AG10803 (cell line): ENCODE measurements around the gene JPH2.

Source experiments
- DNase-seq: peaks from one replicate; pipeline ENCODE4 v3.0.0; 2010; ENCODE audit warnings: low read depth
- H3K4me3 ChIP-seq: 2 replicates; pipeline ENCODE4 v1.5.1; 2011; ENCODE audit warnings: mild to moderate bottlenecking, low read length, control low read depth
- TF ChIP-seq, protein P1 (sequence below): conservative IDR thresholded peaks from 2 replicates; pipeline ENCODE4 v1.5.1; 2011; ENCODE audit warnings: mild to moderate bottlenecking, low read length, control low read depth, inconsistent platforms

The JPH2 gene

DNA sequence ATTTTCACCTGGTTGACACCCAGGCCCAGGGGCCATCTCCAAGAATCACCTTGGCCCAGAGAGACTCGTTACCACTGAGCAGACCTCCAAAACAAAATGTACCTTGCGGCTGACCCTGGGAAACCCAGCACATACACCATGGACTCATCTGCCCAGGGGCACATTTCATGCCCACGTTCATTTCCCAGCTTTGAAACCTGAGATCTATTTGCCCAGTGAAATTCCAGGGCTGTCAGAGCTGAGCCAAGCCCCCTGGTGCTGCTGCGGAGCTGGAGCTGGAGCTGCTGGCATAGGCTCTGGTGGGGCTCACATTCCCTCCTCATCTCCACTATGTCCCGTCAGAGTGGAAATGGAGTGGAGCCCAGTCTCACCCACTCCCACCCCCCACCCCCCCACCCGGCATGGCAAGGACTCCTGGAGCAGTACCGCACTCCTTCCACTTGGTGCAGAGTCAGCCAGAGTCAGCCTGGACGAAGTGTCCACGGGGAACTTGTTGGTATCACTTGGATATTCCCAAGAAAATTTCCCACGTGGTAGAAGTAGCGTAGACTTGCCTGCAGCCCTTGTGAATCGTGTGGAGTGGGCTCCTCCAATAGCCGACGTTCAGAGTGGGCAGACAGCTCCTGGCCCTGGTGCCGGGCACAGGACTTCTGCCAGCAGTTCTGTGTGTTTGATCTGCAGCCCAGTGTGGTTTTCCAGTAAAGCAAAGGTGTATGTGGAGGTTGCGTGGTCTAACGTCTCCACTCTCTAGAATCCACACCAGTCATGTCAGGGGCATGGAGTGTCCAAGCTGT is 41.7 kb upstream of the JPH2 start:
- TF ChIP-seq, protein P1, sequence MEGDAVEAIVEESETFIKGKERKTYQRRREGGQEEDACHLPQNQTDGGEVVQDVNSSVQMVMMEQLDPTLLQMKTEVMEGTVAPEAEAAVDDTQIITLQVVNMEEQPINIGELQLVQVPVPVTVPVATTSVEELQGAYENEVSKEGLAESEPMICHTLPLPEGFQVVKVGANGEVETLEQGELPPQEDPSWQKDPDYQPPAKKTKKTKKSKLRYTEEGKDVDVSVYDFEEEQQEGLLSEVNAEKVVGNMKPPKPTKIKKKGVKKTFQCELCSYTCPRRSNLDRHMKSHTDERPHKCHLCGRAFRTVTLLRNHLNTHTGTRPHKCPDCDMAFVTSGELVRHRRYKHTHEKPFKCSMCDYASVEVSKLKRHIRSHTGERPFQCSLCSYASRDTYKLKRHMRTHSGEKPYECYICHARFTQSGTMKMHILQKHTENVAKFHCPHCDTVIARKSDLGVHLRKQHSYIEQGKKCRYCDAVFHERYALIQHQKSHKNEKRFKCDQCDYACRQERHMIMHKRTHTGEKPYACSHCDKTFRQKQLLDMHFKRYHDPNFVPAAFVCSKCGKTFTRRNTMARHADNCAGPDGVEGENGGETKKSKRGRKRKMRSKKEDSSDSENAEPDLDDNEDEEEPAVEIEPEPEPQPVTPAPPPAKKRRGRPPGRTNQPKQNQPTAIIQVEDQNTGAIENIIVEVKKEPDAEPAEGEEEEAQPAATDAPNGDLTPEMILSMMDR, result no peak
- no peak for DNase-seq
- H3K4me3 ChIP-seq, result no peak overlapping the region

DNA sequence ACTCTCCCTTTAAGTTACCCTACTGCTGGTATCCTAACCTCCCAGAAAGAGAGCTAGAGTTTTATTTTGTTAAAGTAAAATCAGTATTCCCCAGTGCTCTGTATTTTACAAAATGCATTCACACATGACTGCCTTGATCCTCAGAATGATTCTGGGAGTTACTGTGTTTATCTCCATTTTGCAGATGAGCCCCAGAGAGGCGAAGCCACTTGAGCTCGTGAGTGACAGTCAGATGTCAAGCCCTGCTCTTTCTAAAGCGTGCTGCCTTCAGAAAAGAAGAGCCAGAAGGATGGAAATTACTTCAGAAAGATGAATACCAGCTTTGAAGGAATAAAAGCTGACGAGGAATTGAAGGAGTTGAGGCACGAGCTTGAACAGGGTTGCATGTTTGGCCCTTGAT is 37.6 kb upstream of the JPH2 start:
- TF ChIP-seq, protein P1, result no peak
- no peak overlapping the region for H3K4me3 ChIP-seq
- no peak for DNase-seq

DNA sequence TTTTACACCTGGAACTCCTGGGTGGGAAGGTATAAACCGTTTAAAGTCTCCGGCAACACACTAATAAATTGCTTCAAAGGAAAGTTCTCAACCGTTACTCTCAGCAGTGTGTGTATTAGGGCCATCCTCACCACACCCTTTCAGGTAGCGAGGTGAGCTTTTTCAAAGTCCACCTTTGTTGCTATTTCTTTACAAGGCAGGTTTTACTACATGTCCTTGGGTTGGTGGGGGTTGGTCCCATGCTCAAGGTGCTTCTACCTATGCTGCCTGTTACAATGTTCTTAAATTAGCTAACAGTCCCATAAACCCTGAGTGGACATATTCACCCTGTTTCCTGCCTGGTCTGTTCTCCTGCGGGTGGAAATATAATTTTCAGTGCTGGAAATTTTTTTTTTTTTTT is 36.7 kb upstream of the JPH2 start:
- no peak overlapping the region for H3K4me3 ChIP-seq
- TF ChIP-seq, protein P1, result no peak
- no peak for DNase-seq

DNA sequence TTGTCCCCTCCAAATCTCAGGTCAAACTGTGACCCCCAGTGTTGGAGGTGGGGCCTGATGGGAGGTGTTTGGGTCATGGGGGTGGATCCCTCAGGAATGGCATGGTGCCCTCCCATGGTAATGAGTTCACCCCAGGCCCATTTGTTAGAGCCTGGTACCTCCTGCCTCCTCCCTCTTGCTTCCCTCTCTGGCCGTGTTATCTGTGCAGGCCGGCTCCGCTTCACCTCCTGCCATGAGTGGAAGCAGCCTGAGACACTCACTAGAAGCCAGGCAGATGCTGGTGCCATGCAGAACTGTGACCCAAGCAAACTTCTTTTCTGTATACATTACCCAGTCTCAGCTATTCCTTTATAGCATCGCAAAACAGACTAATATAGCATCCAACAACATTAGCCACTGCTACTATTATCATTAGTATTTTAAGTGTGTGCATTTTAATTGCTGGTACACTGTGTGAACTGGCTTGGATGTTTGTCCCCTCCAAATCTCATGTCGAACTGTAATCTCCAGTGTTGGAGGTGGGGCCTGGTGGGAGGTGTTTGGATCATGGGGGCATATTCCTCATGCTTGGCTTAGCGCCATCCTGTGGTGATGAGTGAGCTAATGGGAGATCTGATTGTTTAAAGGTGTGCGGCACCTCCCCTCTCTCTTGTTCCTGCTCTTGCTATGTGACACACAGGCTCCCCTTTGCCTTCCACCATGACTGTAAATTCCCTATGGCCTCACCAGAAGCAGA is 35.8 kb upstream of the JPH2 start:
- TF ChIP-seq, protein P1, result no peak
- H3K4me3 ChIP-seq, result no peak overlapping the region
- no peak for DNase-seq

DNA sequence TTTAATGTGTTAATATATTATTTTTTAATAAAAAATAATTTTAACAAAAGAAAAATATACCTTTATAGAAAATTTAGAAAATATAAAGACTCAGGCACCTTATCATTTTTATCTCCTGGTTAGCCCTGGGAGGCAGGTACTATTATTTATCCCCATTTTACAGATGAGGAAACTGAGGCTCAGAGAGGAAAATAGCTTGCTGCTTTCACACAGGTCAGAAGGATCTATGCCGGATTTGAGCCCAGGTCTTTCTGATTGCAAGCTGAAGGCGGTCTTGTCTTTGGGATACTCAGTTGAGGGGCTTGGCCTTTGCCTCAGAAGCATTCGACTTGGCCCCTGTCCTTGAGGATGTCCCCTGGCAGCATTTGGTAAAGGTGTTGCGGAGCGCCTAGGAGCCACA is 35.0 kb upstream of the JPH2 start:
- no peak overlapping the region for H3K4me3 ChIP-seq
- TF ChIP-seq, protein P1, result no peak
- DNase-seq, result no peak

DNA sequence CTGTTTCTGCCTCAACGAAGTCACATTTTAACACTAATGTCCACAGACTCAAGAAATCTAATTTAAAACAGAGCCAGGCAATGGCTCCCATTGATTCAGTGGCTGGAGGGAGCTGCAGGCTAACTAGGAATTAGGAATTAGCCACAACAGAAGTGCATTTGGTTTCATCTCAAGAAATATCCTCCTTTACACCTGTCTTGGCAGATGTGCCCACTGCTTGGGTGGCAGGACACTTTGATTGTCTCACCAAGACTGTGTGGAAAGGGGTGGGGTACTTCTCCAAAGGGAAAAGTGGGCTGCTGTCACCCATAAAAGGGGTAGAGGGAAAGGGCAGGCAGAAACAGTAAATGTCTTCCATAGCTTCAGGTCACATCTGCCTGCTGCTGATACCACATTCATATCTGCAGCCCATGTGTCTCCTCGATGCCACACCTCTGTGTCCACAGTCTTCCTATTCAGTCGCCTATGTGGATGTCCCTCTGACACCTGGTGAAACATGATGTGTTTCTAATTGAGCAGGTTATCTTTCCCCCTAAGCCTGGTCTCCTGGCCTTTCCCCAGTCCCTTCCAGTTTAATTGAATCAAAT is 34.5 kb upstream of the JPH2 start:
- no peak for DNase-seq
- TF ChIP-seq, protein P1, result no peak
- no peak overlapping the region for H3K4me3 ChIP-seq
